Measurements from ENCODE around the gene SLC9A2.

DNA sequence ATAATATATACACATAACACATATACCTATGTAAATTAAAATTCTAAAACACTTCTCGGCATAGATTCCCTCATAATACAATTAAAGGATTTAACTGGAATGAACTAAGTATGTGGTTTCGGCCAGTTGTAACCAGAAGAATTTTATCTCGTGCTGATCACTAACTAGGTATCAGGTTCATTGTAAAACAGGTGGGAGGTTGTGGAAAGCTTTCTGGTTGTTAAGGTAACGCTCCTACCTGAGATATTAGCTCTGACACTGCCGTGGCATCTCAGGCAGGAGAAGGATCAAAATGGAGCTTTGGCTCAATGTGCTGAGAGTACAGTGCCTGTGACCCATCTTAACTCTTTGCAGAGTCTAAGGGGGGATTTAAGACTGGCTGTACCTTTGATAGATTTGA, 42.5 kb downstream of the SLC9A2 start:
- TF ChIP-seq, protein P1, sequence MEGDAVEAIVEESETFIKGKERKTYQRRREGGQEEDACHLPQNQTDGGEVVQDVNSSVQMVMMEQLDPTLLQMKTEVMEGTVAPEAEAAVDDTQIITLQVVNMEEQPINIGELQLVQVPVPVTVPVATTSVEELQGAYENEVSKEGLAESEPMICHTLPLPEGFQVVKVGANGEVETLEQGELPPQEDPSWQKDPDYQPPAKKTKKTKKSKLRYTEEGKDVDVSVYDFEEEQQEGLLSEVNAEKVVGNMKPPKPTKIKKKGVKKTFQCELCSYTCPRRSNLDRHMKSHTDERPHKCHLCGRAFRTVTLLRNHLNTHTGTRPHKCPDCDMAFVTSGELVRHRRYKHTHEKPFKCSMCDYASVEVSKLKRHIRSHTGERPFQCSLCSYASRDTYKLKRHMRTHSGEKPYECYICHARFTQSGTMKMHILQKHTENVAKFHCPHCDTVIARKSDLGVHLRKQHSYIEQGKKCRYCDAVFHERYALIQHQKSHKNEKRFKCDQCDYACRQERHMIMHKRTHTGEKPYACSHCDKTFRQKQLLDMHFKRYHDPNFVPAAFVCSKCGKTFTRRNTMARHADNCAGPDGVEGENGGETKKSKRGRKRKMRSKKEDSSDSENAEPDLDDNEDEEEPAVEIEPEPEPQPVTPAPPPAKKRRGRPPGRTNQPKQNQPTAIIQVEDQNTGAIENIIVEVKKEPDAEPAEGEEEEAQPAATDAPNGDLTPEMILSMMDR (IDR thresholded peaks at IDR 0.05) = no peak
- TF ChIP-seq ZFX (IDR thresholded peaks at IDR 0.05; ENCODE audit: borderline replicate concordance) = no peak

Data from 22Rv1 (cell line).